Measurements from ENCODE around the gene CPNE5.

CPNE5 gene

GRCh38 chr6:36850021-36850420, 10.8 kb upstream of the CPNE5 start:
- Histone ChIP-seq H3K36me3 (replicated peaks) (peaks cover 19% of the 10 kb centered on the region), H3K9me3 (no peaks in the 10 kb centered on the region), H3K4me3 (no peak overlapping the region), H3K27me3 (ENCODE audit: low read depth) (no peaks in the 10 kb centered on the region), H3K4me1 (peaks cover 9% of the 10 kb centered on the region)
- in situ Hi-C loops (cut with MboI; ENCODE audit: low sequenced_read_pairs) = loop anchor here (5.0 kb wide), 2 partner anchors 83 to 228 kb away; no protein-coding TSS in a partner anchor
- DNase-seq (ENCODE audit: low spot score in 2 of 2) = no peak

- Histone ChIP-seq H3K36me3 (replicated peaks) (peaks cover 10% of the 10 kb centered on the region; the same call in 1 of the 2 replicates), H3K4me3 (no peak overlapping the region), H3K27me3 (ENCODE audit: low read depth) (no peaks in the 10 kb centered on the region), H3K4me1 (peaks cover 9% of the 10 kb centered on the region), H3K9me3 (no peaks in the 10 kb centered on the region)
- in situ Hi-C loops (cut with MboI; ENCODE audit: low sequenced_read_pairs) = no loop called here
- DNase-seq (ENCODE audit: low spot score in 2 of 2) = peak; percentile 61 to 82
These were observed 9.6 kb upstream of the CPNE5 start for GRCh38 chr6:36848658-36849441.

GRCh38 chr6:36847991-36848390, 8.7 kb upstream of the CPNE5 start:
- no peak overlapping the region for H3K4me3 ChIP-seq
- in situ Hi-C loops (cut with MboI; ENCODE audit: low sequenced_read_pairs) = no loop called here
- H3K4me1 ChIP-seq = peaks cover 9% of the 10 kb centered on the region
- H3K36me3 ChIP-seq (replicated peaks) = peaks cover 3% of the 10 kb centered on the region; the same call in 1 of the 2 replicates
- H3K9me3 ChIP-seq = no peaks in the 10 kb centered on the region
- H3K27me3 ChIP-seq (ENCODE audit: low read depth) = no peaks in the 10 kb centered on the region
- no peak for DNase-seq (ENCODE audit: low spot score in 2 of 2)

GRCh38 chr6:36847152-36847551, 7.9 kb upstream of the CPNE5 start:
- Histone ChIP-seq H3K36me3 (replicated peaks) (0 out of 2 replicates have a peak, but pooled peaks cover 3% of the 10 kb centered on the region), H3K4me1 (peaks cover 9% of the 10 kb centered on the region), H3K9me3 (no peaks in the 10 kb centered on the region), H3K4me3 (no peak overlapping the region), H3K27me3 (ENCODE audit: low read depth) (no peaks in the 10 kb centered on the region)
- DNase-seq (ENCODE audit: low spot score in 2 of 2) = no peak
- in situ Hi-C loops (cut with MboI; ENCODE audit: low sequenced_read_pairs) = no loop called here

GRCh38 chr6:36845233-36845632, 6.0 kb upstream of the CPNE5 start:
- in situ Hi-C loops (cut with MboI; ENCODE audit: low sequenced_read_pairs) = no loop called here
- no peak for DNase-seq (ENCODE audit: low spot score in 2 of 2)

GRCh38 chr6:36844232-36845170, 5.3 kb upstream of the CPNE5 start:
- no peak for DNase-seq (ENCODE audit: low spot score in 2 of 2)
- H3K4me3 ChIP-seq = no peak overlapping the region
- no peaks in the 10 kb centered on the region for H3K27me3 ChIP-seq (ENCODE audit: low read depth)
- H3K9me3 ChIP-seq = no peaks in the 10 kb centered on the region
- no peaks in the 10 kb centered on the region for H3K36me3 ChIP-seq (replicated peaks)
- in situ Hi-C loops (cut with MboI; ENCODE audit: low sequenced_read_pairs) = no loop called here
- H3K4me1 ChIP-seq = peaks cover 9% of the 10 kb centered on the region

More at GRCh38 chr6:36845233-36845632, 6.0 kb upstream of the CPNE5 start:
- Histone ChIP-seq H3K27me3 (ENCODE audit: low read depth) (no peaks in the 10 kb centered on the region), H3K9me3 (no peaks in the 10 kb centered on the region), H3K4me3 (no peak overlapping the region), H3K4me1 (peaks cover 9% of the 10 kb centered on the region), H3K36me3 (replicated peaks) (no peaks in the 10 kb centered on the region)

- H3K4me1 ChIP-seq = peaks cover 5% of the 10 kb centered on the region
These were observed 3.9 kb upstream of the CPNE5 start for GRCh38 chr6:36843170-36843569.

GRCh38 chr6:36841756-36842155, 2.5 kb upstream of the CPNE5 start:
- peaks cover 5% of the 10 kb centered on the region; the same call in 1 of the 2 replicates for H3K27me3 ChIP-seq (ENCODE audit: low read depth)
- no peak for DNase-seq (ENCODE audit: low spot score in 2 of 2)
- in situ Hi-C loops (cut with MboI; ENCODE audit: low sequenced_read_pairs) = no loop called here
- no peaks in the 10 kb centered on the region for H3K9me3 ChIP-seq
- H3K4me3 ChIP-seq = no peak overlapping the region
- no peaks in the 10 kb centered on the region for H3K36me3 ChIP-seq (replicated peaks)
- H3K4me1 ChIP-seq = peaks cover 4% of the 10 kb centered on the region

More at GRCh38 chr6:36843170-36843569, 3.9 kb upstream of the CPNE5 start:
- no peak for DNase-seq (ENCODE audit: low spot score in 2 of 2)
- in situ Hi-C loops (cut with MboI; ENCODE audit: low sequenced_read_pairs) = no loop called here
- H3K27me3 ChIP-seq (ENCODE audit: low read depth) = peaks cover 5% of the 10 kb centered on the region; the same call in 1 of the 2 replicates
- no peak overlapping the region for H3K4me3 ChIP-seq
- no peaks in the 10 kb centered on the region for H3K36me3 ChIP-seq (replicated peaks)
- H3K9me3 ChIP-seq = no peaks in the 10 kb centered on the region

GRCh38 chr6:36840432-36841403, 1.5 kb upstream of the CPNE5 start:
- no peaks in the 10 kb centered on the region for H3K36me3 ChIP-seq (replicated peaks)
- no peak for DNase-seq (ENCODE audit: low spot score in 2 of 2)
- peaks cover 5% of the 10 kb centered on the region; the same call in 1 of the 2 replicates for H3K27me3 ChIP-seq (ENCODE audit: low read depth)
- H3K4me3 ChIP-seq = no peak overlapping the region
- peaks cover 4% of the 10 kb centered on the region for H3K4me1 ChIP-seq
- no peaks in the 10 kb centered on the region for H3K9me3 ChIP-seq
- in situ Hi-C loops (cut with MboI; ENCODE audit: low sequenced_read_pairs) = no loop called here

- H3K4me3 ChIP-seq = peak overlapping the region; percentile 36
- H3K9me3 ChIP-seq = no peaks in the 10 kb centered on the region
- DNase-seq (ENCODE audit: low spot score in 2 of 2) = peak; percentile 18 to 73
- peaks cover 5% of the 10 kb centered on the region; the same call in 1 of the 2 replicates for H3K27me3 ChIP-seq (ENCODE audit: low read depth)
- H3K4me1 ChIP-seq = peaks cover 4% of the 10 kb centered on the region
- in situ Hi-C loops (cut with MboI; ENCODE audit: low sequenced_read_pairs) = no loop called here
- H3K36me3 ChIP-seq (replicated peaks) = no peaks in the 10 kb centered on the region
These were observed 646 bp upstream of the CPNE5 start for GRCh38 chr6:36839749-36840431.

- peaks cover 5% of the 10 kb centered on the region; the same call in 1 of the 2 replicates for H3K27me3 ChIP-seq (ENCODE audit: low read depth)
- peaks cover 4% of the 10 kb centered on the region for H3K4me1 ChIP-seq
- in situ Hi-C loops (cut with MboI; ENCODE audit: low sequenced_read_pairs) = no loop called here
- DNase-seq (ENCODE audit: low spot score in 2 of 2) = no peak
- no peak overlapping the region for H3K4me3 ChIP-seq
- no peaks in the 10 kb centered on the region for H3K9me3 ChIP-seq
- no peaks in the 10 kb centered on the region for H3K36me3 ChIP-seq (replicated peaks)
These were observed 1.6 kb downstream of the CPNE5 start for GRCh38 chr6:36837686-36838085.

GRCh38 chr6:36837022-36837339, 2.3 kb downstream of the CPNE5 start:
- Histone ChIP-seq H3K9me3 (no peaks in the 10 kb centered on the region), H3K4me1 (peaks cover 4% of the 10 kb centered on the region), H3K36me3 (replicated peaks) (no peaks in the 10 kb centered on the region), H3K4me3 (no peak overlapping the region), H3K27me3 (ENCODE audit: low read depth) (peaks cover 5% of the 10 kb centered on the region; the same call in 1 of the 2 replicates)
- in situ Hi-C loops (cut with MboI; ENCODE audit: low sequenced_read_pairs) = no loop called here
- no peak for DNase-seq (ENCODE audit: low spot score in 2 of 2)
